Measurements from ENCODE around the gene ASB2. TPM values are rescaled to one million over a fixed set of nuclear protein-coding genes. Genes with fewer than 3 reads are reported as not detected.
A peak's percentile ranks its signal among the peaks of the same experiment; 100 is the strongest.

Gene ASB2
- total RNA-seq, 4 donors from 2014 or later: 0.60 to 2.1 (median 1.8) TPM; not detected in 1

DNA sequence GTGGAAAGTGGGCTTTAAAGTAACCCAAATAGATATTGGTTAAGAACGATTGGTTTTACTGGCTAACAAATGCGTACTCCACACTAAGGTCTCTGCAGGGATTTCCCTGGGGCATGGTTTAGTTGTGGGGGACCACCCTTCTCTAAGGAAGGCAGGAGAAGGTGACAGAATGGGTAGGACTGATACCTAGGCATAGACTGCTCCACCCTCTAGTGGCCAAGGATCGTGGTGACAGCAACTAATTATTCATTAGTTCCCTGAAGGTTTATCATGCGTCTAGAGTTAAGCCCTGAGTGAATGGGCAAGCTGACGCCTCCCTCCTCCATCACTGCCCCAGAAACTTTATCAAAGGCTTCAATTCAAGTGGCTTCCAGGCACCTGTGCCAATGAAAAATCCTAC is 40.1 kb downstream of the ASB2 start:
- Histone ChIP-seq H3K4me1 (peaks cover 0 to 11% (median 3%) of the 10 kb centered on the region in 4 donors), H3K36me3 (no peaks in the 10 kb centered on the region), H3K4me3 (no peak overlapping the region), H3K27me3 (peaks cover 0 to 18% of the 10 kb centered on the region in 2 donors), H3K27ac (no peak overlapping the region), H3K9me3 (no peaks in the 10 kb centered on the region)
- DNase-seq (ENCODE audit: low spot score in 2 of 2): no peak
- 26 to 39% methylated on average over 5 of the region's 5 CpGs for WGBS, 2 donors
- TF ChIP-seq, protein P1, sequence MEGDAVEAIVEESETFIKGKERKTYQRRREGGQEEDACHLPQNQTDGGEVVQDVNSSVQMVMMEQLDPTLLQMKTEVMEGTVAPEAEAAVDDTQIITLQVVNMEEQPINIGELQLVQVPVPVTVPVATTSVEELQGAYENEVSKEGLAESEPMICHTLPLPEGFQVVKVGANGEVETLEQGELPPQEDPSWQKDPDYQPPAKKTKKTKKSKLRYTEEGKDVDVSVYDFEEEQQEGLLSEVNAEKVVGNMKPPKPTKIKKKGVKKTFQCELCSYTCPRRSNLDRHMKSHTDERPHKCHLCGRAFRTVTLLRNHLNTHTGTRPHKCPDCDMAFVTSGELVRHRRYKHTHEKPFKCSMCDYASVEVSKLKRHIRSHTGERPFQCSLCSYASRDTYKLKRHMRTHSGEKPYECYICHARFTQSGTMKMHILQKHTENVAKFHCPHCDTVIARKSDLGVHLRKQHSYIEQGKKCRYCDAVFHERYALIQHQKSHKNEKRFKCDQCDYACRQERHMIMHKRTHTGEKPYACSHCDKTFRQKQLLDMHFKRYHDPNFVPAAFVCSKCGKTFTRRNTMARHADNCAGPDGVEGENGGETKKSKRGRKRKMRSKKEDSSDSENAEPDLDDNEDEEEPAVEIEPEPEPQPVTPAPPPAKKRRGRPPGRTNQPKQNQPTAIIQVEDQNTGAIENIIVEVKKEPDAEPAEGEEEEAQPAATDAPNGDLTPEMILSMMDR (IDR thresholded peaks at IDR 0.05): peak in 3 of 5 experiments; percentile 10 to 27 (median 25)
- TF ChIP-seq EP300 (IDR thresholded peaks at IDR 0.05): no peak

GRCh38 chr14:93935213-93935612 is 41.2 kb downstream of the ASB2 start:
- Histone ChIP-seq H3K4me1 (peaks cover 0 to 11% (median 3%) of the 10 kb centered on the region in 4 donors), H3K4me3 (no peak overlapping the region), H3K9me3 (no peaks in the 10 kb centered on the region), H3K27me3 (peaks cover 0 to 18% of the 10 kb centered on the region in 2 donors), H3K27ac (no peak overlapping the region), H3K36me3 (no peaks in the 10 kb centered on the region)
- TF ChIP-seq POLR2A (IDR thresholded peaks at IDR 0.05) (no peak), EP300 (IDR thresholded peaks at IDR 0.05) (no peak)
- TF ChIP-seq, protein P1 (IDR thresholded peaks at IDR 0.05): no peak
- WGBS, 2 donors: 67 to 70% methylated on average over 8 of the region's 8 CpGs
- DNase-seq (ENCODE audit: low spot score in 2 of 2): no peak

DNA sequence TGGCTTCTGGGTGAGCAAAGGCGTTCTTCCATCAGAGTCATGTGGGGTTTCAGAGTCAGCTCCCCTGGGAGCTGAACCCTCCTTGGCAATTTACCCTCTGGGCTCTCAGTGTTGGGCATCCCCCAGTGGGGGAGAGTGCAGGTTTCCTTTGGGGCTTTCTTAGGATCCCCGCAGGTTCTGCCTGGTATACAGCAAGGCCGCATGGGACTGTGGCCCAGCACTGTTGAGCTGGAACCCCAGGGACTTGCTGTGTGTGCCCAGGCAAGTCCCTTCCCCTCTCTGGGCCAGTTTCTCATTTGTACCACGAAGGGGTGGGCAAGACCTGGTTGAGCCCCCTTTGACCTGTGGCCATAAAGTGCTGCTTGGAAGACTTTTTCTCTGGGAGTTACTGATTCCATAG is 43.7 kb downstream of the ASB2 start:
- no peaks in the 10 kb centered on the region for H3K4me1 ChIP-seq

GRCh38 chr14:93930989-93931307 is 45.4 kb downstream of the ASB2 start:
- no peak overlapping the region for H3K4me3 ChIP-seq
- H3K27ac ChIP-seq: no peak overlapping the region
- TF ChIP-seq, protein P1 (IDR thresholded peaks at IDR 0.05): no peak
- H3K9me3 ChIP-seq: no peaks in the 10 kb centered on the region
- H3K4me1 ChIP-seq: peaks cover 0 to 4% (median 0%) of the 10 kb centered on the region in 4 donors
- no peaks in the 10 kb centered on the region for H3K36me3 ChIP-seq
- no peak for DNase-seq (ENCODE audit: low spot score in 2 of 2)
- H3K27me3 ChIP-seq: no peaks in the 10 kb centered on the region
- WGBS, 2 donors: 82 to 96% methylated on average over 4 of the region's 4 CpGs

More for the DNA sequence above, 43.7 kb downstream of the ASB2 start:
- TF ChIP-seq, protein P1 (IDR thresholded peaks at IDR 0.05): no peak
- TF ChIP-seq POLR2A (IDR thresholded peaks at IDR 0.05) (no peak), EP300 (IDR thresholded peaks at IDR 0.05) (no peak)
- DNase-seq (ENCODE audit: low spot score in 2 of 2): no peak
- H3K27me3 ChIP-seq: peaks cover 0 to under 1% of the 10 kb centered on the region in 2 donors
- no peaks in the 10 kb centered on the region for H3K9me3 ChIP-seq
- H3K27ac ChIP-seq: no peak overlapping the region
- 78 to 81% methylated on average over 3 to 4 of the region's 4 CpGs for WGBS, 2 donors
- H3K36me3 ChIP-seq: no peaks in the 10 kb centered on the region
- H3K4me3 ChIP-seq: no peak overlapping the region

GRCh38 chr14:93930296-93930988 is 45.9 kb downstream of the ASB2 start:
- no peak for DNase-seq (ENCODE audit: low spot score in 2 of 2)
- Histone ChIP-seq H3K36me3 (no peaks in the 10 kb centered on the region), H3K4me1 (peaks cover 0 to 4% (median 0%) of the 10 kb centered on the region in 4 donors), H3K27me3 (no peaks in the 10 kb centered on the region), H3K27ac (no peak overlapping the region), H3K9me3 (no peaks in the 10 kb centered on the region), H3K4me3 (no peak overlapping the region)
- TF ChIP-seq POLR2A (IDR thresholded peaks at IDR 0.05) (no peak), EP300 (IDR thresholded peaks at IDR 0.05) (no peak)
- TF ChIP-seq, protein P1 (IDR thresholded peaks at IDR 0.05): no peak
- WGBS, 2 donors: 81 to 84% methylated on average over 8 of the region's 8 CpGs
